K562 (cell line): ENCODE data around the gene RNASEH2A. TPM values are rescaled to one million over a fixed set of nuclear protein-coding genes. Genes with fewer than 3 reads are reported as not detected.
A peak's percentile ranks its signal among the peaks of the same experiment; 100 is the strongest.

Source experiments
- CREM ChIP-seq: IDR thresholded peaks from 2 replicates; pipeline ENCODE4 v1.6.1; 2014; ENCODE audit warnings: antibody characterized with exemption, low read depth
- FOSL1 ChIP-seq: fragments of 200-800 bp; sonication (Bioruptor generic); conservative IDR thresholded peaks from 2 replicates; pipeline ENCODE4 v1.6.1; 2016; ENCODE audit warnings: missing genetic modification characterization, missing compliant biosample characterization
- SAP30 ChIP-seq: fragments of 200-600 bp; sonication (generic); IDR thresholded peaks from 2 replicates; pipeline ENCODE4 v1.6.1; 2012; ENCODE audit warnings: borderline replicate concordance, low read depth, mild to moderate bottlenecking, moderate library complexity, low read length, control low read depth, inconsistent platforms; ENCODE audit not compliant: insufficient read depth, poor library complexity, severe bottlenecking
- SMAD1 ChIP-seq: fragments of 150-350 bp; IDR thresholded peaks from 2 replicates; pipeline ENCODE4 v1.6.1; 2014; ENCODE audit warnings: low read length, low read depth; ENCODE audit not compliant: partially characterized antibody
- TOE1 ChIP-seq, 2 experiments: fragments of 450-650 bp in 1 of 2; sonication (generic) in 1 of 2; formaldehyde crosslinking in 1 of 2; IDR thresholded peaks; 2 replicates each; pipeline versions ENCODE4 v1.7.1 to v1.8.0; 2016 to 2022; ENCODE audit warnings: borderline replicate concordance in 2 of 2, mild to moderate bottlenecking in 2 of 2, antibody characterized with exemption in 1 of 2, inconsistent platforms in 1 of 2, low read depth in 1 of 2, missing genetic modification reagents in 1 of 2, moderate library complexity in 1 of 2
- ZNF3 ChIP-seq: fragments of 250-450 bp; sonication (Bioruptor Pico); IDR thresholded peaks from 2 replicates; pipeline ENCODE4 v1.5.0; 2021; ENCODE audit warnings: mild to moderate bottlenecking, moderate library complexity
- polyA plus RNA-seq, 8 experiments: library from polyadenylated mRNA; depleted of rRNA in 4 of 8; stranded (reverse) in 5 of 8; unstranded in 3 of 8; fragments of >200 nt; fragmentation: Nextera tagmentation in 2 of 8; fragmentation: Illumina TruSeq in 1 of 8; extraction: Ambion mirVana in 2 of 8; extraction: Trizol in 1 of 8; gene quantifications; 2 replicates each; pipeline versions ENCODE4 v1.2.1 to v1.2.3, GENCODE V29; 2011 to 2014; ENCODE audit warnings: inconsistent platforms in 1 of 8, missing spikeins in 1 of 8
- total RNA-seq, 7 experiments: library from RNA; depleted of rRNA in 6 of 7; stranded (reverse); fragments of >200 nt in 6 of 7; fragmentation: Illumina TruSeq in 2 of 7; extraction: Trizol in 2 of 7; gene quantifications; 2 replicates each; pipeline versions ENCODE4 v1.2.1 to v1.2.3, GENCODE V29; 2011 to 2021; ENCODE audit warnings: low replicate concordance in 1 of 7
- TF ChIP-seq, protein P1 (sequence below): IDR thresholded peaks from 2 replicates; pipeline ENCODE4 v1.6.1; 2014; ENCODE audit warnings: antibody characterized with exemption

Gene RNASEH2A
- total and polyA plus RNA-seq, 9 of the 15 experiments (the other 6 are each of a cell fraction or from before 2014, with no cell fraction given): 22.3 to 78.0 (median 61.7) TPM

DNA sequence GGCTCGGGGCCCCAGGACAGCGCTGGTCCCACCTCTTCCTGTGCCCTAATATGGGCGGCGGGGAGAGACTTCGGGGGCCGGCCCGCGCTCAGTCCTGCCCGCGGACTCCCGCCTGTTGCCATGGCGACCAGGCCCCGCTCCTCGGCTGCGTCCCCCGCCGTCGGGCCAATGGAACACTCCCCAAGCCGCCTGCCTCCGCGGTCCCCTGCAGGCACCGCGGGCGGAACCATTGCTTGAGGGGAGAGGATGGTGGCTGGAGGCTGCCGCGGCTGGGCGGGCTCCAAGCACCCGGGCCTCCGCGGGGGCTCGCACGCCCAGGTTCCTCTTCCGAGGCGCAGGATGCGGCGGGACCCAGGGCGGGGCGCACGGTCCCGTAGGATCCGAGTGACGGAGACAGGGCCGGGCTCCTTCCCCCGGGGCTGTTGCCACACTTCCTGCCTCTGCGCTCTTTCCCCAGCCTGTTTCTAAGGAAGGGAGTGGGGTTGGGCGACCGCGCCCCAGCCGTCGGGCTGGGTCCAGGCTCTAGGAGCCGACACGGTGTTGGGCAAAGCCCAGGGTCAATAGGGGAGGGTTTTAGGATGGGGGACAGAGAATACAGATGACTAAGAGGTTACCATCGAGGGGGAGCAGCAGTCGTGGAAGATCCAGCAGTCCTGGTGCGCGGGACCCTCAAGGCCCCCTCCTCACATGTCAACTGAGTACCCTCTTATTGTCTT is 16.3 kb upstream of the RNASEH2A start (continued):
- TF ChIP-seq TOE1 (IDR thresholded peaks at IDR 0.05; ENCODE audit: borderline replicate concordance) (peak; percentile 83), TOE1 (CRISPR knock-in tag; IDR thresholded peaks at IDR 0.05; ENCODE audit: borderline replicate concordance, low read depth) (no peak), CREM (peak; percentile 47), FOSL1 (tag) (no peak; the same call in 1 of the 2 replicates), SMAD1 (no peak), SAP30 (no peak), ZNF3 (CRISPR knock-in tag) (no peak)
- TF ChIP-seq, protein P1, sequence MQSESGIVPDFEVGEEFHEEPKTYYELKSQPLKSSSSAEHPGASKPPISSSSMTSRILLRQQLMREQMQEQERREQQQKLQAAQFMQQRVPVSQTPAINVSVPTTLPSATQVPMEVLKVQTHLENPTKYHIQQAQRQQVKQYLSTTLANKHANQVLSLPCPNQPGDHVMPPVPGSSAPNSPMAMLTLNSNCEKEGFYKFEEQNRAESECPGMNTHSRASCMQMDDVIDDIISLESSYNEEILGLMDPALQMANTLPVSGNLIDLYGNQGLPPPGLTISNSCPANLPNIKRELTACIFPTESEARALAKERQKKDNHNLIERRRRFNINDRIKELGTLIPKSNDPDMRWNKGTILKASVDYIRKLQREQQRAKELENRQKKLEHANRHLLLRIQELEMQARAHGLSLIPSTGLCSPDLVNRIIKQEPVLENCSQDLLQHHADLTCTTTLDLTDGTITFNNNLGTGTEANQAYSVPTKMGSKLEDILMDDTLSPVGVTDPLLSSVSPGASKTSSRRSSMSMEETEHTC: no peak
